Transverse colon (tissue), 4 donors: Measurements from ENCODE around the gene BMPR1B.

ENCODE experiments used
- EP300 ChIP-seq: sonication (generic); formaldehyde crosslinking; IDR thresholded peaks from one replicate; pipeline ENCODE4 v1.6.1; 2017; ENCODE audit warnings: antibody characterized with exemption, low read depth
- POLR2A ChIP-seq: fragments of 450-650 bp; IDR thresholded peaks from one replicate; pipeline ENCODE4 v1.6.1; 2016; ENCODE audit warnings: antibody characterized with exemption, mild to moderate bottlenecking, moderate library complexity
- POLR2AphosphoS5 ChIP-seq, 3 donors: sonication (generic); formaldehyde crosslinking; IDR thresholded peaks; one replicate each; pipeline ENCODE4 v1.6.1; 2016; ENCODE audit warnings: antibody characterized with exemption in 3 of 3
- TF ChIP-seq, protein P1 (sequence below), 5 experiments: fragments of 200-600 bp in 3 of 5; fragments of 450-650 bp in 2 of 5; sonication (generic) in 3 of 5; IDR thresholded peaks; 1 replicate in 2 of 5; 2 replicates in 3 of 5; pipeline ENCODE4 v1.5.1; 2016 to 2017; ENCODE audit warnings: antibody characterized with exemption in 5 of 5, inconsistent platforms in 3 of 5, mild to moderate bottlenecking in 2 of 5, moderate library complexity in 1 of 5

DNA sequence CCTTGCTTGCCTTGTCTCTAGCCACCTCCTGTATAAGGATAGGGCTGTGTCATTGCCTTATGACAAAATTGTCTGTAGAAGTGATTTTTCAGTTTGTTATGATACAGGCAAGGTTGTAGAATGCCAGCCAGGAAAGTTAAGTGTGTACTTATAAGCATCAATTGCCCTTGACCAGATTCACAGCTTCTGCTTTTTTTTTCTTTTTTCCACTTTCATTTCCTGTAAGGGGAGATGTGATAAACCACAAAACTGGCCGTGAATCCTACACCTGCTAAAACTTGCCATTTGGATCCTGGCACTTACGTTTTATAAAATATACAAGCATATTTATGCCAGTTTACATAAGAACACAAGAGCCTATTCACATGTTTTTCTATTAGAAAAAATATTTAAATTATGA lies 35.0 kb upstream of the BMPR1B start:
- TF ChIP-seq EP300 (no peak), POLR2A (no peak), POLR2AphosphoS5 (IDR thresholded peaks at IDR 0.05) (no peak)
- TF ChIP-seq, protein P1, sequence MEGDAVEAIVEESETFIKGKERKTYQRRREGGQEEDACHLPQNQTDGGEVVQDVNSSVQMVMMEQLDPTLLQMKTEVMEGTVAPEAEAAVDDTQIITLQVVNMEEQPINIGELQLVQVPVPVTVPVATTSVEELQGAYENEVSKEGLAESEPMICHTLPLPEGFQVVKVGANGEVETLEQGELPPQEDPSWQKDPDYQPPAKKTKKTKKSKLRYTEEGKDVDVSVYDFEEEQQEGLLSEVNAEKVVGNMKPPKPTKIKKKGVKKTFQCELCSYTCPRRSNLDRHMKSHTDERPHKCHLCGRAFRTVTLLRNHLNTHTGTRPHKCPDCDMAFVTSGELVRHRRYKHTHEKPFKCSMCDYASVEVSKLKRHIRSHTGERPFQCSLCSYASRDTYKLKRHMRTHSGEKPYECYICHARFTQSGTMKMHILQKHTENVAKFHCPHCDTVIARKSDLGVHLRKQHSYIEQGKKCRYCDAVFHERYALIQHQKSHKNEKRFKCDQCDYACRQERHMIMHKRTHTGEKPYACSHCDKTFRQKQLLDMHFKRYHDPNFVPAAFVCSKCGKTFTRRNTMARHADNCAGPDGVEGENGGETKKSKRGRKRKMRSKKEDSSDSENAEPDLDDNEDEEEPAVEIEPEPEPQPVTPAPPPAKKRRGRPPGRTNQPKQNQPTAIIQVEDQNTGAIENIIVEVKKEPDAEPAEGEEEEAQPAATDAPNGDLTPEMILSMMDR (IDR thresholded peaks at IDR 0.05) = no peak
